HL-60/S4 (cell line): ENCODE measurements around the gene SEMA3D.

Experiments used
- in situ Hi-C: fragments of 300-500 bp; cut with MboI; formaldehyde crosslinking; loops from 2 replicates; pipeline ENCODE4 v1.14.3; 2022; ENCODE audit warnings: low sequenced_read_pairs

SEMA3D gene

DNA sequence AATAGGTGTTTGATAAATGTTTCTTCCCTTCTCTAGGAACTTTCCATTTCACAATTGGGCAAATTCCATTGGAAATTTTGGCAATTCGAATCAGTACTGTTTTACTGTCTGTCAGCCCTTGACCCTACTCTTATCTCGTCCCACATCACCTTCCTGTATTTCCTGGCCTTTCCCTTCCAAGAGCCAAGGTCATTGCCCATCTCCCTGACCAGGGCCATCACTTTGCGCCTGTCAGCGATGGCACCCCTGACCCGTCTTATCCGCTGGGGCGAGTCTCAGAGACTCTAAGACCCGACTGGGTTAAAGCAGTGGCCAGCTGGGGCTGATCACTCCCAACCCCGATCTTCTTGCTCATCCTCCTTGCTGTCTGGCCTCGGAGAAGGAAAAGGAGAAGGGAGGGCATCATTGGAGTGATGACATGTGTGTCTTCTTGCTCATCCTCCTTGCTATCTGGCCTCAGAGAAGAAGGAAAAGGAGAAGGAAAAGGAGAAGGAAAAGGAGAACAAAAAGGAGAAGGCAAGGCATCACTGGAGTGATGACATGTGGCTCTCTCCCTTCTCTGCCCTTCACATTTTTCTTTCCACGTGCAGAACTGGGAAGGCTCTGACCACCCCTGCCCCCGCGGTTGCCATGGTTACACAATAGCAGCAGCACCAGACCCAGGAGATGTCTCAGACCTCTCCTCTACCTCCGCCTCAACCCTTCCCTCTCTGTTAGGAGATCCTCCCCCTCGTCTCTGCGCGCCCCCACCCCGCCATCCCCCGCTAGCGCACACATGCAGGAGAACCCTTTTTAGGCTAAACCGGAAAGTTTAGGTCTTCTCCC is 2.0 kb downstream of the SEMA3D start:
- in situ Hi-C loops: no loop called here

DNA sequence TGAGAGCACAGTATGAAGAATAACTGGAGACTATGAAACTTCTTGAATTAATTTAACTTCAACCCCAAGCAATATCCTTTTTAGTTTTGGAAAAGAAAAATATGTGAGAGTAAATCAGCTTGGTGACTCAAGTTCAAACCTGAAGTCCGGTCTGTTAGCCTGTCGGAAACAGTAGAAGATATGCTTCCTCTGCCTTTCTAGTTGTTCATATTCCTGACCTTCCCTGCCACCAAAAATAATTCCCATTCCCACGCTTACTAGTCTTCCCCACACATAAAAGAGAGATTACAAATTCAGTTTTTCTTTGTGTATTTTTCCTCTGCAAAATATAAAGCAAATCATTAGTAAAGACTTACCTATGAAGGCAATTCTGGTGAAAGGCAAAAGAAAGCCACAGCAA is 3.6 kb downstream of the SEMA3D start:
- in situ Hi-C loops: no loop called here

DNA sequence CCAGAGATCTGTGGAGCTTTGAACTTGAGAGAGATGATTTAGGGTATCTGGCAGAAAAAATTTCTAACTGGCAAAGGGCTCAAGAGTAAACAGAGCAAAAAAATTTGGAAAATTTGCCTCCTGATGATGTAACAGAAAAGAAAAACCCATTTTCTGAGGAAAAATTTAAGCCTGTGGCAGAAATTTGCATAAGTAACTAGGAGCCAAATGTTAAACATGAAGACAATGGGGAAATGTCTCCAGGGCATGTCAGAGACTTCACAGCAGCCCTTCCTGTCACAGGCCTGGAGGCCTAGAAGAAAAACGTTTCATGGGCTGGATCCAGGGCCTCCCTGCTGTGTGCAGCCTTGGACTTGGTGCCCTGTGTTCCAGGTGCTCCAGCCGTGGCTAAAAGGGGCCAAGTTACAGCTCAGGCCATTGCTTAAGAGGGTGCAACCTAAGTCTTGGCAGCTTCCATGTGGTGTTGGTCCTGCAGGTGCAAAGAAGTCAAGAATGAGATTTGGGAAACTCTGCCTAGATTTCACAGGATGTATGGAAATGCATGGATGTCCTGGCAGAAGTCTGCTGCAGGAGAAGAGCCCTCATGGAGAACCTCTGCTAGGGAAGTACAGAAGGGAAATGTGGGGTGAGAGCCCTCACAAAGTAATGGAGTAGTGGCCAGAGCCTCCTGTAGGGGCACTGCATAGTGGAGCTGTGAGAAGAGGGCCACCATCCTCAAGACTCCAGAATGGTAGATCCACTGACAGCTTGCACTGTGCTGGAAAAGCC is 8.1 kb downstream of the SEMA3D start:
- in situ Hi-C loops: no loop called here

DNA sequence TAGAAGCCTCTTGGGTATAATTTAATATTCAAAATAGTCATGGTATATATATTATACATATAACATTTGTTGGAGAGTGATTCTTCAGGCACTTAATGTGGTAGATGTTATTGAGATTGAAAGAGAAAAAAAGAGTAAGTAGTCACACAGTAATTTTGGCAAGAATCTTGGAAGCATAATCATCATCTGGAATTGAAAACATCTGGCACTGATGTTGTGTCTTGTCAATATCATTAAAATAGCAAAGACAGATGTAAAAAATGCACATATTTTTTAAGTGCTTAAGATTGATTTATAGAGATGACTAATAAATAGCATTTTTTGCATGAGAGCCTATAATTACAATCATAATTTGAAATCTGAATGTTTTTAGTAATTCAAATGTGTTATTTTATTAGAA is 9.5 kb downstream of the SEMA3D start:
- in situ Hi-C loops: no loop called here

DNA sequence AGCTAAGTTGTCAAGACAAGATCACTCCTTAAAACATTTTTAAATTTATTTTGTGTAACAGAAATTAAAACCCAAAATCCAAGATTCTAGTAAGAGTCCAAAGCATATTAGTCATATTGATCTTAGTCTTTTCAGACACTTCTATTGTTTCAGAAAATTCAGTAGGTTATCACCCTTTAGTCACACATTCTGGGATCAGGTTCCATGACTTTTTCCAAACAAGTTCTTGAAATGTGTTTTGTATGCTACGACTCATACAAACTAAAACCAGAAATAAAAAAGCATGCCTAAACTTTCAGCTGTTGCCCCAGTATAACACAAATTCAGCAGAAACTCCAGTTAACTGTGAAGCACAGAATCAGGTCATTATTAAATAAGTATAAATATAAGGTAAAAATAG is 10.7 kb downstream of the SEMA3D start:
- in situ Hi-C loops: no loop called here

DNA sequence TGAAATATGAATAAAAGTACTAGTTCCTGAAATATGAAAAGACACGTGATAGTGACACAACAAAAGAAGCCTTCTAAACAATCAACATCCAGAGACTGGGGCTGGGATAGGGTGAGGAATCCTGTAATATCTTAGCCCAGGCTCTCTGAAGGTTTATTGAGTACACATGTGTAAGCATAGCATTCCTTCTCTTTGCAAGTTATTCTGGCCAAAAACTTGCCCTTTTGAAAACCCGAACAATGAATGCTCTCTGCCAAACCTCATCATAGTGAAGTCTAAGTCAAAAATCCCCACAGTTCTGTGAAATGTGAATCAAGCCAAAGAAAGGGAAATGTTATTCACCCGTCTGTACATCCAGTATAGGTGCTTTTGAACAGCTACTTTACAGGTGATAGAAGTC is 11.6 kb downstream of the SEMA3D start:
- in situ Hi-C loops: no loop called here

DNA sequence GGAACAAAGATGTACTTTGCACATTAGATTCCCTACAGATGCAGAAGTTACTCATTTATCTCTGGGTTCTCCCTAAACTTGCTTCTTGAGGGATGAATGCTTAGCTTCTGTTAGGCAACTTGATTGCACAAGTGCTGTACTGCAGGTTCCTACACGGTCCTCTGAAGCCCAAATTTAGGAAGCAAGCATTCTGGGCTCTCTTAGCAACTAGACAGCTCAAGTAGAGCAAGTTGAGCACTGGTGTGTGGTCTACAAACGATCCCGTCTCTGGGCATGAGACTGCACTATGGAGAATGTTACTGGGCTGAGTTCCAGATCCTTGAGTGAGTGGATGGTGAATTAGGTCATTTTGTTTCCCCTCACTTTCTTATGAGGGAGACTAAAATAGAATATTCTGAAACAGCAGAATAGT is 14.3 kb downstream of the SEMA3D start:
- in situ Hi-C loops: no loop called here

DNA sequence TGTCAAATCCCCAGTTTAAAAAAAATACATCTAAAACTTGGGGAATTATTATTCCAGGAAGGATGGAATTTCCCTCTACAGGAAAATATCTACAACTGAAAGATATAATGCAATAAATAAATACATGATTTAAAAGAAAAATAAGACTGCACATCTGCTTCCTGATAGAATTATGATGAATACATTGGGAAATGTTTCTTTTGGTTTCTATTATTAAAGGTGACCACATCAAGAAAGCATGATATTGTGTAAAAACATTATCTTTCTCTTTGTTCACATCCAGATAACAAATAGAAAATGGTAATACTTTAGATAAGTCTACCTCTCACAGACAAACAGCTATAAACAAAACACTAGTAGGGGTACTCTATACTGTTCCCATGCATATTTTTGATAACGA is 19.2 kb downstream of the SEMA3D start:
- in situ Hi-C loops: no loop called here

DNA sequence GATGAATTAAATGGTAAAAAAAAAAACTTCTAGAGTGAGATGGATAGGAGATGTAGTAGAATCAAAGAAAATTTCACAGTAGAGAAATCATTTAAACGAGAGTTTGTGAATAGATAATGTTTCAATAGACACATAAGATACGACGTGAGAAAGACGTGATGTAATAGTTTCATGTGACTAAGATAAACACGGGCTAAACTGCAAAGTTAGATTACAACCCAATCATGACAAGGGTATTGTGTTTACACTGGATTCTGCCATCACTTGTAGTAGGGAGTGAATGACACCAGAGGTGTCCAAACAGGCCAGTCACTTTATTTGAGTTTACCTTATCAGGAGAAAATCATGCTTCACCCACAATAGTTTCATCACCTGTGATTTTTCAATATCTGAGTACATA is 21.6 kb downstream of the SEMA3D start:
- in situ Hi-C loops: no loop called here

DNA sequence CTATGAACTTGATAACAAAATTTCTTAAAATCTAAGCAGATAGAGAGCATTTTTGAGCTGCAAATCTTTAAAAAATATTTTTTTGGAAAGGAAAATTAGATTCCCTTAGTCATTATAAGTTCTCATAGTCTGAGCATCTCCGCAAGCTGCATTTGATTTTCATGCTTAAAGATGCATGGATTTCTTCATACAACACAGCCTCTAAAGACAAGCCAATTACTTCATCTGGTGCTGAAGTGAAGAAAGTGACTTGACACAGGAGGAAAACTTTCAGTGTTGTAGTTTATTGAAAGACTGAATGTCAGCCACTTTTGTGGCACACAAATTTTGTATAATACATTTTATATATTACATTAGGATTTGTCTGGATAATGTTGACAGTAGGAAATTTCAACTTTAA is 22.5 kb downstream of the SEMA3D start:
- in situ Hi-C loops: no loop called here

DNA sequence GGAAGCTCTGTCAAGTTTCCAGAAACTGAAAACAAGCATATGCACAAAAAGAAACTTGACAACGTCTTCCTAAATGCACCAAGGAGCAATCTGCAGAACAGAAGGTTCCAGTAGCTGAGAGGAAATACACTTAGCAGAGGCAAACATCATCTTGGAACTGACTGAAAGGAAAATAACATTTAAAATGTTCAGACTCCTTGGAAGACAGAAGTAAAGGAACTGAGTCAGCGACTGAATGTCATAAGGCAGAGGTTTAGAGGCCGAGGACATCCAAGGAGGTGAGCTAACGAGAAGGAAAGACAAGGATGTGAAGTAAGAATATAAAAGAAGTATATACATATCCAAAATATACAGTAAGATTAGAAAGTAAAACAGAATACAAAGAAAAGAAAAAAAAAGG is 24.1 kb downstream of the SEMA3D start:
- in situ Hi-C loops: no loop called here

DNA sequence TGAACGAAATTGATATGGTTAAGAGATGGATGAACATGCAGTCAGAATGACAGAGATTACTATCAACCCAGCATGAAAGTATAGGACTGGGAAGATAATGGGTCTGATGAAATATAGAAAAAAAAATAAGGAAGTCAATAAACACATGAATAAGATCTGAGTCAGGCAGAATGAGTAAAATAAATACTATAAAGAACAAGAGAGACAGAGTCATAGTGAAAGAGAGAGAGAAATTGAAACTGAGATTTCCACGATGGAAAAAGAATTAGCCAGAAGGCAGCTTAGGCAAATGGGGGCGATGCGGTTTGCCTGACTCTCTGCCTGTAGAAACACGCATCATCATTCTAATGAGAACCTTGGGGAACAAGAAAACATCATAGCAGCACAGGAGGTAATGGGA is 26.6 kb downstream of the SEMA3D start:
- in situ Hi-C loops: no loop called here

DNA sequence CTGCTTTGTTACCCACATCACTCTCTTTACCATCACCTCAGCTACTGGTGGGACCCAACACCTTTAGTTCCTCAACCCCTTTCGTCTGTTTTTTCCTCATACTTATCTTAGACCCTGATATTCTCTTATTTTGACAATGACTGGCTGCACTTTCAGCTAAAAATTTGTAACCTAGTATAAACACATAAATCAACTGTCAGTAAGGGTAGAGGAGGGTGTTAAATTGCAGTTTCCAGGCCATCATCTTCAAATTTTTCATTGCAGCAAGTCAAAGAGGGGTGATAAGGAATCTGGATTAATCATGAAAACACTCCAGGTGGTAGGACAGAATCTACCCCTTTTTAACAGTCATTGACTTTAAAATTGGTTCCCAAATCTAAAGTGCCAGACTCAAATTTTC is 27.9 kb downstream of the SEMA3D start:
- in situ Hi-C loops: no loop called here

DNA sequence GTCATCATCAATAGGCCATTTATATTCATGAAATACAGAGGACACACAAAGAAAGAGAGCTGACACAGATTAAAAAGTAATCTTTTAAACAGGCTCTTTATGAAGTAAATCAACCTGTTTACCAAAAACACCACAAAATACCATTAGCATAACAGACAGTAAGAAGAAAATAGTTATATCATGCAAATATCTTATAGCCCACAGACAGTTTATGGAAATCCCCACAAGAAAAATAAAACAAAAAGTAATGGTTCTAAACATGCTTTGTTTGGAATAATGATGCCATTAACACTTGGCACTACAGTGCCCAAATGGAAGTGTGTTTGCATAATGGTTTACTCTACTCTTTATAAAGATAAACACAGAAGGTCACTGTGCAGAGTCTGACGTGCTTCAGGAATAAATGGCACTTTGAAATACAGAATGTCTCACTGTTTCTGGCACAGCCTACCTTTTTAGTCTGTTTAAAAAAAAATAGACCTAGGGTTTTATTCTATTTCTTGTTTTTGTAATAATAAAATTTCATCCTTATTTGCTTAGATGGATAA is 30.1 kb downstream of the SEMA3D start:
- in situ Hi-C loops: no loop called here

DNA sequence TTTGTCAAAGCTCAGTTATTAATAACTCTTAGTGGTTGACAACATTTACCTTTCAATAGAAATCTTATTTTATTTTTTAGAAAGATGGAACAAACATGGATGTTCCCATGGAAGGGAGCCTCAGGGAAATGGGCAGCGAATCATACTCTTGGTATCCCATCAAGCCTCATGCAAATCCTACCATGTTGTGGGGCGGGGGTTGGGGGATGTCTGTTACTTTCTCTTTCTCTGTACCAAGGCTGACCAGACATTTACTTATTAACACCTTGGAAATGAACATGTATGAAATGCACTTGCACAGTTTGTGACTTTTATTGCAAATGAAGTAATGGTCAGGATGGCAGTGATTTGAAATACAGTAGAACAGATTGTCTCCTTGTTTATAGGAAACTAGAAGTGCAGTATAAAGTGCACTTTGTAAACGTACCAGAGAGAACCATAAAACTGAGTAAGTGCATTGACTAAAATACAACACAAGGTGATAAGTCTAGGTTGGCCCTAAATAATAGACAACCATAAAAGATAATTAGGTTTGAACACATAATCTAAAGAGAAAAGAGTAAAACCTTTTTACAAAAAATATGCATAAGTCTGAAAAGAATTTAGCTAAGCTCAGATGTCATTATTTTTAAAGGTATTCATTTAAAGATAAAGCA is 32.4 kb downstream of the SEMA3D start:
- in situ Hi-C loops: no loop called here

DNA sequence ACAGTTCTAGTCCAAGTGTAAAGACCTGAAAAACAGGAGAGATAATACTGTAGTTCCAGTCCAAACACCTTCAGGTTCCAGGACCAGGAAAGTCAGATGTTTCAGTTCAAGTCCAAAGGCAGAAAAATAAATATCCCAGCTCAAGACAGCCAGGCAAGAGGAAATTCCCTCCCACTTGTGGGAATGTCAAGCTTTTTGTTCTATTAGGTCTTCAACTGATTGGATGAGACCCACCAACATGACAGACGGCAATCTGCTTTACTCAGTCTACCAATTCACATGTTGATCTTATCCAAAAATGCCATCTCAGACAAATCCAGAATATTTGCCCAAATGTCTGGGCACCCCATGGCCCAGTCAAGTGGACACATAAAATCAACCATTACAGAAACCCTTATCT is 33.1 kb downstream of the SEMA3D start:
- in situ Hi-C loops: no loop called here

DNA sequence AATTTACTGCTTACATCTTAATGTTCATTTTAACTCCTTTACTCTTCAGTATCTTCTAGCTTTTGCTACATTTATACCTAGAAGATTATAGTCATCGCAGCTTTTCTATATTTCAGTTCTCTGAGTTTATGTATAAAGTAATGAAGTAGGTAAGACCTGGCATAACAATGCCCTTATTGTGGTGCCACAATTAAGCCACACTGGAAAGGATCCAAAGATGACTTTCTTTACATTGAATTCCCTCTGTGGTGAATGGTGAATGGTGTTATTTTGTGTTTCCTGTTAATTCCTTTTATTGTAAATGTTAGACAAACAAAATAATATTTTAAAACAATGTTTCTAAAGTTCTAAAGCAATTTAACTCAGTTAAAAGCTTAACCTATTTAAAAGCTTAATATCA is 36.2 kb downstream of the SEMA3D start:
- in situ Hi-C loops: no loop called here

DNA sequence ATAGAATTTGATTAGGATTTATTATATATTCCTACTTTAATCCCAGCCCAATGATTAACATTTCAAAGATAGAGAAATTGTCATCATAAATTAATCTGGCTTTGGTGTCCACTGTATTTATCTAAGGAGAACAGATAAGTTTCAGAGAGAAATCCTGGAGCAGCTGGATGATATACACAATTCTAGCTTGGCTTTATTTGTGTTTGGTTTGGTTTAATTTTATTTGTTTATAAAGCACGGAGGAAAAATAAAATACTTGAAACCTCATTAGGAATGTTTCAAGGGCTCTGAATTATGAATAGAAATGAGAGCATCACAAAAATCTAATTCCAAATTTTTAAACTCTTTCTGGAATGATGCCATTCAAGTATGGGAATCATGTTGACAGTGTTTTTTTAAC is 42.1 kb downstream of the SEMA3D start:
- in situ Hi-C loops: no loop called here

DNA sequence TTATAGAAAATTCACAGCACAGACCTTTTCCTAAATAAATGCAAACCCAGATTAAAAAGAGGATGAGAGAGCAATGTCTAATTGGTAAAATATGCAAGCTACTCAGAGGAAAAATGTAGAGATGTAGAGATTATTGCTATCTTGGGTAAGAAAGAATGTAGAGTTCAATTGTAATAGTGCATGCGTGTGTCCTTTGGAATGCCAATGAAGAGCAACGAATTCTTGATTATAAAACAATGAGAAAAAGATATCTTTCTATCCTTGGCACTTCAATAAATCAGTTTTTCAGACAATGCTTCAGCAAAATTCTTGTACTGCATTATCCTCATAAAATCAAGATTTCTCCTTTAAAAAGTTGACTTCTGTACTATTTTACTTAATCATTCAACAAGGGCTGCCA is 50.9 kb downstream of the SEMA3D start:
- in situ Hi-C loops: no loop called here

DNA sequence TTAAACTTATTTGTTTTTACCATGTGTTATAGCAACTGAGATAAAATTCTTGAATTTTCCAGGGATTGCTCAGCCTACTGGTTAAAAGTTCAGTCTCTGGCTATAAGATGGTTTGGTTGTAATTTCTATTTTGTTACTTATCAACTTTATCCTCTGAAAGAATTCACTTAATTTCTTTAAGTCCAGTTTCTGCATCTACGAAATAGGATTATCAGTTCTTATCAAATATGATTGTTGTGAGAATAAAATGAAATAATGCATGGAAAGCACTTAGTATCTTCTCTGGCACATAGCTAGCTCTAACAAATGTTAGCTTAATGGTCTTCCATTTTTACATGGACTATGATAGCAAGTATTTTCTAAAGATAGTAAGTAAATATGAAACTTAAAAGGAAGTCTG is 53.3 kb downstream of the SEMA3D start:
- in situ Hi-C loops: no loop called here

DNA sequence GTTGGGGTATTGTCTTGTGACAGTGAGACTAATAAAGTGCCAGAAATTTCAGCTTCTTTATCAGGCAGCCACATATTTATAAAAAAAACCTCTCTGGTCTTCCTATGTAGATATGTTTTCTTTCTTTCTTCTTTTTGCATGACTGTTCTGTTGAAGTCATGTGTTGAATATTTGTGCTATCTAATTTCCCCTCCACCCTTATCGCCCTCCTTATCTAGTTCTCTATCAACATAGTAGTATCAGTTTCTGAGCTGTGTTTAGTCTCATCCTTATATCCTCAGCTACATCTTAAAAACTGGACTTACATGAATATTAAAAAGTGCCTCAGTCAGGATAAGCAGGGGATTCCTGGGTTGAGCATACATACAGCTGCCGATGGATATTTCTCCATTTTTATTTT is 53.9 kb downstream of the SEMA3D start:
- in situ Hi-C loops: no loop called here

DNA sequence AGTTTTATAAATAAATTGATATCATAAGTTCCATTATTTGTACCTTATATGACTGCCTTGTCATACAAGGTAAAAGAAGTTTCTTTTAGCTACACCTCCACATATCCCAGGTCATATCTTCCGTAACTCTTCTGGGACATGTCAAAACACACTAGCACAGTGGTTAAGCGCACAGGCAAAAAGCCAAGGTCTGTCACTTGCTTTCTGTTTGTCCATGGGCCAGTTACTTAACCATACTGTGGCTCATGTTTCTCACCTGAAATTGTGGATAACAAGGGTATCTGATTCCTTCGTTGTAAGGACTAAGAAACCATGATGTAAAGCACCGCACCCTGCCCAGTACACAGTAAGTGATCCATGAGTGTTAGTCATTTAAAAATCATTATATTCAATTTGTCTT is 56.2 kb downstream of the SEMA3D start:
- in situ Hi-C loops: no loop called here
